Skeletal muscle satellite cell (primary cell): ENCODE results near the gene CDC6.

Experiments used
- H3K27me3 ChIP-seq: 2 replicates; pipeline ENCODE4 v1.7.0; 2013; ENCODE audit warnings: low read length; ENCODE audit not compliant: control insufficient read depth, insufficient read depth
- H3K36me3 ChIP-seq: 2 replicates; pipeline ENCODE4 v1.7.0; 2013; ENCODE audit warnings: mild to moderate bottlenecking, control low read depth, low read length; ENCODE audit not compliant: insufficient read depth
- H3K4me1 ChIP-seq: 2 replicates; pipeline ENCODE4 v1.7.0; 2013; ENCODE audit warnings: low read length; ENCODE audit not compliant: control insufficient read depth, insufficient read depth
- H3K4me2 ChIP-seq: 2 replicates; pipeline ENCODE4 v1.7.0; 2013; ENCODE audit warnings: mild to moderate bottlenecking, low read length
- H3K4me3 ChIP-seq: 2 replicates; pipeline ENCODE4 v1.7.0; 2013; ENCODE audit warnings: low read length
- H3K9ac ChIP-seq: 2 replicates; pipeline ENCODE4 v1.7.0; 2013; ENCODE audit warnings: mild to moderate bottlenecking, low read depth, low read length, moderate library complexity
- H3K9me3 ChIP-seq: replicated peaks from 2 replicates; pipeline ENCODE4 v1.7.0; 2013; ENCODE audit warnings: mild to moderate bottlenecking, control low read depth, low read length

CDC6 gene

DNA sequence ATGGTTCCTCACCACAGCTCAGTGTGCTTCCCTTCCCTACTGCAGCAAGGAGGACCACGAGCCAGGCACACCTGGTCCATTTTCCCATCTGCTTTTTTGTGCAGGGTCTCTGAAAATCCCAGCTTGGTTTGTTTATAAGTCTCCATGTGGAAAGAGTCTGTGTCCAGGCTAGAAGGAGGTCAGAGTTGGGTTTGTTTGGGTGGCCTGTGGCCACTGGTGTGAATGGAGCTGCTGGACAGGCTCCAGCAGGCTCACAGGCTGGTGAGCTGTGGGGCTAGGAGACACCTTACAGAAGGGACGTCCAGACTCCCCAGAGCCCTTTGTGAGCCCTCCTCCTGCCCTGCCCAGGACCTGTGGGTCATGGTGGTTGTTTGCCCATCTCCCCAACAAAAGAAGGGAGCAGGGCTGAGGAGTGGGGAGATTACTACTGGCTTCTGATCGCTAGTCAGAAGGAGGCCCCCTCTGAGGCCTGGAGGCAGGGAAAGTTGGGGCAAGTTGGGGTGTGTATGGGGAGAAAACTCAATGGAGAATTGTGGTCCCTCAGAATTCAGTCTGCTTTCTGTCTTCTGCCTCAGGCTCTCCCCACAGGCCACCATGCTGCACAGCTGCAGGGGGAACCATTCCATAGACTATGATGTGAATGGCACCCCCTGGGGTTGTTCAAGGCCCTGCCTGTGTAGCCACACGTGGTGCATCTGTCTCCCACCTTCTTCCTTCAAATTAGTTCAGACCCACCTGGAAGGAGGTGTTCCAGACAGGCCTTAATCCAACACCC lies 25.4 kb downstream of the CDC6 start:
- H3K36me3 ChIP-seq, result no peaks in the 10 kb centered on the region
- H3K4me1 ChIP-seq, result peaks cover 85% of the 10 kb centered on the region
- H3K4me2 ChIP-seq, result peak overlapping the region; percentile 67
- no peaks in the 10 kb centered on the region for H3K27me3 ChIP-seq
- no peaks in the 10 kb centered on the region for H3K9me3 ChIP-seq
- H3K4me3 ChIP-seq, result peak overlapping the region; percentile 10
- H3K9ac ChIP-seq, result peak overlapping the region; percentile 48

DNA sequence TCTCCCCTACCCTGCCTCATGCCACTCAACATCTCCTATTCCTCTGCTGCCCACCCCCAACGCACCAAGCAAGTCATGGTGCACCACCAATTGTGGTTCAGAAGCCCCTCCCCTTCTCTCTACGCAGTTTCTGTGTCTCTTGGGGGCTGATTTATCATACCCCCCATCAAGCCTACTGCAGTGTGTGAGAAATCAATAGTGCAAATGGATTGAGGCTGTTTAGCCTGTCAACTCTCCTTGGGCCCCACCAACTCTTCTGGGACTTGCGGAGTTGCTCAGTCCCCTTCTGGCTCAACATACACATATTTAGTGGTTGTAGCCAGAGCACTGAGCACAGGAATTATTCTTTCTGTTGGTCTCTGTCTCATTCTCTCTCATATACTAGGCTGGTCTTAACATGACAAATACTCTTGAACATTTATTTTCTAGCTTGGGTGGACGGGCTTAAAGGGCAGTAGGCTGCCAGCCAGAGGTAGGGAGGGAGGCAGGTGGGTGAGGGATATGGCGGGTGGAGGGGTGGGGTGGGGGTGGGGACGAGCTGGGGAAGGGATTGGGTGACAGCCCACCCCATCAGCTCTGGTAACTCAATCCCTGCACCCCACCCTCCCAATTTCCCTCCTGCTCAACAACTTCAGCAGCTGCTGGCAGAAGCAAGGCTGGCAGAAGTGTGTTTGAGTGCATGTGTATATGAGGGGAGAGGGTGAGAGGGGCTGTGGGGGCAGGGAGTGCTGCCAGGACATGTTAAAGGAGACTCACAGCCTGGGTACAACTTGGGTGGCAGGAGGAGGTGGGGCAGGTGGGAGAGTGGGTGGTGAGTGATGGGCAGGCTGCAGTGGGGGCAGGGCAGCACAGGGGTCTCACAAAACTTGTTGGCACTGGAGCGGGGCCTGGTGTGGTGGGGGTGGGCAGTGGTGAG lies 26.2 kb downstream of the CDC6 start:
- Histone ChIP-seq H3K4me1 (peaks cover 80% of the 10 kb centered on the region), H3K9me3 (no peaks in the 10 kb centered on the region), H3K36me3 (no peaks in the 10 kb centered on the region), H3K4me2 (peak overlapping the region; percentile 60), H3K9ac (no peak overlapping the region), H3K4me3 (no peak overlapping the region), H3K27me3 (no peaks in the 10 kb centered on the region)

- no peaks in the 10 kb centered on the region for H3K9me3 ChIP-seq
- H3K4me2 ChIP-seq, result peak overlapping the region; percentile 60
- no peaks in the 10 kb centered on the region for H3K27me3 ChIP-seq
- no peaks in the 10 kb centered on the region for H3K36me3 ChIP-seq
- H3K9ac ChIP-seq, result no peak overlapping the region
- H3K4me3 ChIP-seq, result no peak overlapping the region
- H3K4me1 ChIP-seq, result peaks cover 74% of the 10 kb centered on the region
Observed at GRCh38 chr17:40314584-40314956, 26.9 kb downstream of the CDC6 start.

GRCh38 chr17:40315206-40315605 lies 27.5 kb downstream of the CDC6 start:
- Histone ChIP-seq H3K9me3 (no peaks in the 10 kb centered on the region), H3K27me3 (no peaks in the 10 kb centered on the region), H3K4me2 (no peak overlapping the region), H3K4me3 (no peak overlapping the region), H3K36me3 (no peaks in the 10 kb centered on the region), H3K9ac (no peak overlapping the region), H3K4me1 (peaks cover 76% of the 10 kb centered on the region)

GRCh38 chr17:40315678-40316570 lies 28.2 kb downstream of the CDC6 start:
- H3K27me3 ChIP-seq, result no peaks in the 10 kb centered on the region
- peaks cover 81% of the 10 kb centered on the region for H3K4me1 ChIP-seq
- H3K4me3 ChIP-seq, result peak overlapping the region; percentile 59
- H3K9ac ChIP-seq, result no peak overlapping the region
- H3K36me3 ChIP-seq, result no peaks in the 10 kb centered on the region
- H3K4me2 ChIP-seq, result peak overlapping the region; percentile 96
- no peaks in the 10 kb centered on the region for H3K9me3 ChIP-seq

DNA sequence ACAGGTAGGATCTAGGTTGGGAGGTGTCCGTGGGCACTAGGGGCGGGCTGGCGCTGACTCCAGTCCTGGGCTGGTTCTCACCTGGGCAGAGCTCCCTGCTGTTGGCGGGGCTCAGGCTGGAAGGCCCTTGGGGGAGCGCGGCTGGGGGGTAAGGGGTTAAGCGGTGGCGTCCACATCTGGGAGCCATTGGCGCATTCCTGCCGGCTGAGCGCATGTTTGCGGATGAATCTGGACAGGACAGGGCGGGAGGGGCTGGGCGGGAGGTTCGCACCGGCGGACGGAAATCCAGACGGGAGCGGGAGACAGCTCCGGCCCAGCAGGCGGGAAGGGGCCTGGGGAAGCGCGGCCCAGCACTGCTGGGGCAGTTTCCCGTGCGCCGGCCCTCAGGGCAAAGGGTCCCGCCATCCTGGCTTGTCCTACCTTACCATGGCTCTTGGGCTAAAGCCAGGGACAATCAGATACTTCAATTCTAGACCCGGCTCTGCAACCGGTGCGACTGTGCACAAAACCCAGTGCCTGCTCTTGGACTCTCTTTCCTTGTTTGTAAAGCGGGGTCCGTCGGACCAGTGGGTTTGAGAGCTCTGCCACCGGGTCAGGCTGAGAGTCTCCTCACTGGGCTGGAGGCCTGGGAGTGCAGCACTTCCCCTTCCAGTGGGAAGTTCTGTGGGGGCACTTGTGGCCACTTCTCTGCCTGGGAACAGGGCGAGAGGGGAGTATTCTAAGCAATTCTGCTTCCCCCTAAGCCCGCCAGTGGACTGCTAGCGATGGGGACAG lies 29.1 kb downstream of the CDC6 start:
- peaks cover 81% of the 10 kb centered on the region for H3K4me1 ChIP-seq
- peak overlapping the region; percentile 59 for H3K4me3 ChIP-seq
- H3K9ac ChIP-seq, result peak overlapping the region; percentile 97

GRCh38 chr17:40317345-40317873 lies 29.7 kb downstream of the CDC6 start:
- Histone ChIP-seq H3K4me1 (peaks cover 81% of the 10 kb centered on the region), H3K27me3 (no peaks in the 10 kb centered on the region), H3K4me3 (peak overlapping the region; percentile 90), H3K9me3 (no peaks in the 10 kb centered on the region), H3K9ac (peak overlapping the region; percentile 97), H3K4me2 (peak overlapping the region; percentile 96), H3K36me3 (no peaks in the 10 kb centered on the region)

More for the DNA sequence above, 29.1 kb downstream of the CDC6 start:
- no peaks in the 10 kb centered on the region for H3K27me3 ChIP-seq
- H3K4me2 ChIP-seq, result peak overlapping the region; percentile 96
- no peaks in the 10 kb centered on the region for H3K9me3 ChIP-seq
- H3K36me3 ChIP-seq, result no peaks in the 10 kb centered on the region

GRCh38 chr17:40317880-40318829 lies 30.5 kb downstream of the CDC6 start:
- Histone ChIP-seq H3K36me3 (no peaks in the 10 kb centered on the region), H3K4me3 (peak overlapping the region; percentile 90), H3K9ac (peak overlapping the region; percentile 97), H3K27me3 (no peaks in the 10 kb centered on the region), H3K4me1 (peaks cover 81% of the 10 kb centered on the region), H3K9me3 (no peaks in the 10 kb centered on the region), H3K4me2 (peak overlapping the region; percentile 96)

- peak overlapping the region; percentile 90 for H3K4me3 ChIP-seq
- no peaks in the 10 kb centered on the region for H3K27me3 ChIP-seq
- peaks cover 81% of the 10 kb centered on the region for H3K4me1 ChIP-seq
- H3K9me3 ChIP-seq, result no peaks in the 10 kb centered on the region
- no peaks in the 10 kb centered on the region for H3K36me3 ChIP-seq
- H3K4me2 ChIP-seq, result peak overlapping the region; percentile 96
- peak overlapping the region; percentile 97 for H3K9ac ChIP-seq
Observed at GRCh38 chr17:40318830-40319391, 31.2 kb downstream of the CDC6 start.
